ENCODE results near the gene CEP78. TPM values are rescaled to one million over a fixed set of nuclear protein-coding genes. Genes with fewer than 3 reads are reported as not detected.

Gene CEP78
- total RNA-seq, 5 donors from 2014 or later (not counting 1 experiment from before 2014, with no cell fraction given), result 23.2 to 37.4 (median 29.5) TPM

GRCh38 chr9:78286125-78286524 is 50.2 kb downstream of the CEP78 start:
- DNase-seq (no peak), ATAC-seq (replicated peaks in 1 of 4) (no peak)
- no peaks in the 10 kb centered on the region for H3K9me3 ChIP-seq
- H3K9me3 Mint-ChIP-seq, result no peaks in the 10 kb centered on the region
- H3K4me3 Mint-ChIP-seq, result no peak overlapping the region
- ChIA-PET POLR2A (no interaction called here), CTCF (no interaction called here)
- no peaks in the 10 kb centered on the region for H3K27me3 ChIP-seq (replicated peaks in 1 of 2; ENCODE audit: control insufficient read depth in 2 of 2, extremely low read depth in 1 of 2, insufficient read depth in 2 of 2, low read length in 1 of 2)
- no peak overlapping the region for H3K27ac Mint-ChIP-seq
- no peak overlapping the region for H3K4me3 ChIP-seq (ENCODE audit: control insufficient read depth in 1 of 2, extremely low read depth in 1 of 2, low read length in 1 of 2)
- peaks cover 0 to 4% of the 10 kb centered on the region in 2 donors for H3K27me3 Mint-ChIP-seq
- H3K27ac ChIP-seq (ENCODE audit: low read length), result no peak overlapping the region
- no peaks in the 10 kb centered on the region for H3K4me1 Mint-ChIP-seq
- H3K36me3 Mint-ChIP-seq, result no peaks in the 10 kb centered on the region
- H3K36me3 ChIP-seq (ENCODE audit: control insufficient read depth in 2 of 2, extremely low read depth in 1 of 2, insufficient read depth in 1 of 2, low read length in 1 of 2), result no peaks in the 10 kb centered on the region
- no peaks in the 10 kb centered on the region for H3K4me1 ChIP-seq (ENCODE audit: control insufficient read depth in 1 of 2, extremely low read depth in 1 of 2, insufficient read depth in 2 of 2, low read length in 2 of 2)

- WGBS (ENCODE audit: insufficient coverage), result 100% methylated on average over 2 of the region's 6 CpGs
- no peaks in the 10 kb centered on the region for H3K9me3 Mint-ChIP-seq
- no peaks in the 10 kb centered on the region for H3K27me3 ChIP-seq (replicated peaks in 1 of 2; ENCODE audit: control insufficient read depth in 2 of 2, extremely low read depth in 1 of 2, insufficient read depth in 2 of 2, low read length in 1 of 2)
Measured at GRCh38 chr9:78286946-78287388, 51.1 kb downstream of the CEP78 start.

GRCh38 chr9:78288214-78288892 is 52.5 kb downstream of the CEP78 start:
- no peaks in the 10 kb centered on the region for H3K9me3 ChIP-seq
- H3K4me3 ChIP-seq (ENCODE audit: control insufficient read depth in 1 of 2, extremely low read depth in 1 of 2, low read length in 1 of 2), result no peak overlapping the region
- ATAC-seq (replicated peaks in 1 of 4) (no peak), DNase-seq (no peak)
- peaks cover 0 to 4% of the 10 kb centered on the region in 2 donors for H3K27me3 Mint-ChIP-seq
- H3K27me3 ChIP-seq (replicated peaks in 1 of 2; ENCODE audit: control insufficient read depth in 2 of 2, extremely low read depth in 1 of 2, insufficient read depth in 2 of 2, low read length in 1 of 2), result no peaks in the 10 kb centered on the region
- no peaks in the 10 kb centered on the region for H3K9me3 Mint-ChIP-seq
- H3K36me3 ChIP-seq (ENCODE audit: control insufficient read depth in 2 of 2, extremely low read depth in 1 of 2, insufficient read depth in 1 of 2, low read length in 1 of 2), result no peaks in the 10 kb centered on the region
- no peak overlapping the region for H3K27ac Mint-ChIP-seq
- H3K4me1 Mint-ChIP-seq, result peaks cover 8 to 9% (median 8%) of the 10 kb centered on the region in 3 donors
- no peak overlapping the region for H3K27ac ChIP-seq (ENCODE audit: low read length)
- no peaks in the 10 kb centered on the region for H3K36me3 Mint-ChIP-seq
- POLR2A ChIA-PET, result no interaction called here
- peaks cover 2 to 7% of the 10 kb centered on the region in 2 experiments for H3K4me1 ChIP-seq (ENCODE audit: control insufficient read depth in 1 of 2, extremely low read depth in 1 of 2, insufficient read depth in 2 of 2, low read length in 2 of 2)
- no peak overlapping the region for H3K4me3 Mint-ChIP-seq
- 85% methylated on average over 2 of the region's 8 CpGs for WGBS (ENCODE audit: insufficient coverage)
- CTCF ChIA-PET, result no interaction called here

More at GRCh38 chr9:78286946-78287388, 51.1 kb downstream of the CEP78 start:
- Histone ChIP-seq H3K4me1 (ENCODE audit: control insufficient read depth in 1 of 2, extremely low read depth in 1 of 2, insufficient read depth in 2 of 2, low read length in 2 of 2) (no peaks in the 10 kb centered on the region), H3K9me3 (no peaks in the 10 kb centered on the region), H3K4me3 (ENCODE audit: control insufficient read depth in 1 of 2, extremely low read depth in 1 of 2, low read length in 1 of 2) (no peak overlapping the region), H3K27ac (ENCODE audit: low read length) (no peak overlapping the region), H3K36me3 (ENCODE audit: control insufficient read depth in 2 of 2, extremely low read depth in 1 of 2, insufficient read depth in 1 of 2, low read length in 1 of 2) (no peaks in the 10 kb centered on the region)
- Mint-ChIP-seq H3K27me3 (peaks cover 0 to 4% of the 10 kb centered on the region in 2 donors), H3K36me3 (no peaks in the 10 kb centered on the region), H3K4me3 (no peak overlapping the region), H3K4me1 (no peaks in the 10 kb centered on the region), H3K27ac (no peak overlapping the region)
- ATAC-seq (replicated peaks in 1 of 4) (no peak), DNase-seq (no peak)
- CTCF ChIA-PET, result no interaction called here
- POLR2A ChIA-PET, result no interaction called here

- H3K9me3 ChIP-seq, result no peaks in the 10 kb centered on the region
- H3K4me1 Mint-ChIP-seq, result peaks cover 9 to 11% (median 10%) of the 10 kb centered on the region in 3 donors
- WGBS (ENCODE audit: insufficient coverage), result no CpG with 5 or more reads among the region's 1 CpG
- H3K9me3 Mint-ChIP-seq, result no peaks in the 10 kb centered on the region
- ChIA-PET POLR2A (no interaction called here), CTCF (no interaction called here)
- peaks cover 0 to 4% of the 10 kb centered on the region in 2 donors for H3K27me3 Mint-ChIP-seq
- peaks cover 2 to 8% of the 10 kb centered on the region in 2 experiments for H3K4me1 ChIP-seq (ENCODE audit: control insufficient read depth in 1 of 2, extremely low read depth in 1 of 2, insufficient read depth in 2 of 2, low read length in 2 of 2)
- H3K36me3 Mint-ChIP-seq, result no peaks in the 10 kb centered on the region
- no peak for DNase-seq
- H3K27me3 ChIP-seq (replicated peaks in 1 of 2; ENCODE audit: control insufficient read depth in 2 of 2, extremely low read depth in 1 of 2, insufficient read depth in 2 of 2, low read length in 1 of 2), result no peaks in the 10 kb centered on the region
- no peak overlapping the region for H3K4me3 Mint-ChIP-seq
- no peak overlapping the region for H3K27ac ChIP-seq (ENCODE audit: low read length)
- no peak for ATAC-seq (replicated peaks in 1 of 4)
- H3K4me3 ChIP-seq (ENCODE audit: control insufficient read depth in 1 of 2, extremely low read depth in 1 of 2, low read length in 1 of 2), result no peak overlapping the region
- H3K27ac Mint-ChIP-seq, result no peak overlapping the region
- H3K36me3 ChIP-seq (ENCODE audit: control insufficient read depth in 2 of 2, extremely low read depth in 1 of 2, insufficient read depth in 1 of 2, low read length in 1 of 2), result no peaks in the 10 kb centered on the region
Measured at GRCh38 chr9:78289474-78289873, 53.6 kb downstream of the CEP78 start.

- H3K36me3 Mint-ChIP-seq, result no peaks in the 10 kb centered on the region
- H3K9me3 Mint-ChIP-seq, result no peaks in the 10 kb centered on the region
- POLR2A ChIA-PET, result no interaction called here
Measured at GRCh38 chr9:78291240-78291925, 55.5 kb downstream of the CEP78 start.

GRCh38 chr9:78292026-78292425 is 56.2 kb downstream of the CEP78 start:
- H3K9me3 Mint-ChIP-seq, result no peaks in the 10 kb centered on the region
- H3K4me3 ChIP-seq (ENCODE audit: control insufficient read depth in 1 of 2, extremely low read depth in 1 of 2, low read length in 1 of 2), result no peak overlapping the region
- POLR2A ChIA-PET, result no interaction called here
- no peaks in the 10 kb centered on the region for H3K36me3 ChIP-seq (ENCODE audit: control insufficient read depth in 2 of 2, extremely low read depth in 1 of 2, insufficient read depth in 1 of 2, low read length in 1 of 2)
- ATAC-seq (replicated peaks in 1 of 4) (no peak), DNase-seq (no peak)
- H3K27me3 Mint-ChIP-seq, result no peaks in the 10 kb centered on the region
- no peaks in the 10 kb centered on the region for H3K9me3 ChIP-seq
- H3K27ac ChIP-seq (ENCODE audit: low read length), result no peak overlapping the region
- peaks cover 18 to 19% (median 19%) of the 10 kb centered on the region in 3 donors for H3K4me1 Mint-ChIP-seq
- no peaks in the 10 kb centered on the region for H3K36me3 Mint-ChIP-seq
- no peak overlapping the region for H3K4me3 Mint-ChIP-seq
- H3K27ac Mint-ChIP-seq, result no peak overlapping the region
- CTCF ChIA-PET, result interaction anchor here in 1 of 2 donors (0.7 kb wide), 1 partner anchor 975 kb away, joined by 3 read pairs; no protein-coding TSS in a partner anchor
- 86% methylated on average over 4 of the region's 6 CpGs for WGBS (ENCODE audit: insufficient coverage)
- peaks cover 8 to 20% of the 10 kb centered on the region in 2 experiments for H3K4me1 ChIP-seq (ENCODE audit: control insufficient read depth in 1 of 2, extremely low read depth in 1 of 2, insufficient read depth in 2 of 2, low read length in 2 of 2)
- H3K27me3 ChIP-seq (replicated peaks in 1 of 2; ENCODE audit: control insufficient read depth in 2 of 2, extremely low read depth in 1 of 2, insufficient read depth in 2 of 2, low read length in 1 of 2), result peaks cover 0 to 7% of the 10 kb centered on the region in 2 experiments

More at GRCh38 chr9:78291240-78291925, 55.5 kb downstream of the CEP78 start:
- CTCF ChIA-PET, result interaction anchor here in 1 of 2 donors (0.7 kb wide), 1 partner anchor 974 kb away, joined by 3 read pairs; no protein-coding TSS in a partner anchor
- H3K4me1 ChIP-seq (ENCODE audit: control insufficient read depth in 1 of 2, extremely low read depth in 1 of 2, insufficient read depth in 2 of 2, low read length in 2 of 2), result peaks cover 8 to 13% of the 10 kb centered on the region in 2 experiments
- no peaks in the 10 kb centered on the region for H3K9me3 ChIP-seq
- H3K27ac ChIP-seq (ENCODE audit: low read length), result no peak overlapping the region
- peaks cover 0 to 4% of the 10 kb centered on the region in 2 experiments for H3K27me3 ChIP-seq (replicated peaks in 1 of 2; ENCODE audit: control insufficient read depth in 2 of 2, extremely low read depth in 1 of 2, insufficient read depth in 2 of 2, low read length in 1 of 2)
- peaks cover 0 to 2% of the 10 kb centered on the region in 2 donors for H3K27me3 Mint-ChIP-seq
- no peak overlapping the region for H3K27ac Mint-ChIP-seq
- no peaks in the 10 kb centered on the region for H3K36me3 ChIP-seq (ENCODE audit: control insufficient read depth in 2 of 2, extremely low read depth in 1 of 2, insufficient read depth in 1 of 2, low read length in 1 of 2)
- ATAC-seq (replicated peaks in 1 of 4) (no peak), DNase-seq (no peak)
- no peak overlapping the region for H3K4me3 Mint-ChIP-seq
- H3K4me1 Mint-ChIP-seq, result peaks cover 13 to 15% (median 14%) of the 10 kb centered on the region in 3 donors
- 96% methylated on average over 3 of the region's 8 CpGs for WGBS (ENCODE audit: insufficient coverage)
- no peak overlapping the region for H3K4me3 ChIP-seq (ENCODE audit: control insufficient read depth in 1 of 2, extremely low read depth in 1 of 2, low read length in 1 of 2)
